Central memory CD8-positive, alpha-beta T cell (primary cell): ENCODE data around the gene KRT25.
"Not testable (repeated sequence)": the region's sequence is repeated elsewhere in the genome, so short reads cannot be mapped to it uniquely, and the experiment has no call there.

Experiments
- ATAC-seq: fragments of 150-1000 bp; cut with Tn5 transposase; replicated peaks from 2 replicates; pipeline ENCODE4 v1.10.0; 2022; ENCODE audit warnings: mild to moderate bottlenecking, moderate FRiP score, moderate number of reproducible peaks; ENCODE audit not compliant: poor library complexity, severe bottlenecking; ENCODE audit errors: extremely low read depth
- DNase-seq, 2 donors: peaks; one replicate each; pipeline ENCODE4 v3.0.0; 2021; ENCODE audit warnings: low spot score in 2 of 2
- H3K27ac Mint-ChIP-seq: one replicate; pipeline ENCODE4 v1.8.0; 2022; ENCODE audit warnings: low read depth, mild to moderate bottlenecking, moderate library complexity, mixed read lengths
- H3K27me3 Mint-ChIP-seq: one replicate; pipeline ENCODE4 v1.8.0; 2022; ENCODE audit warnings: mixed read lengths
- H3K36me3 Mint-ChIP-seq: one replicate; pipeline ENCODE4 v1.8.0; 2022; ENCODE audit warnings: mild to moderate bottlenecking, moderate library complexity, mixed read lengths; ENCODE audit not compliant: insufficient read depth
- H3K4me1 Mint-ChIP-seq: one replicate; pipeline ENCODE4 v1.8.0; 2022; ENCODE audit warnings: mixed read lengths
- H3K4me3 Mint-ChIP-seq: one replicate; pipeline ENCODE4 v1.8.0; 2022; ENCODE audit warnings: mild to moderate bottlenecking, moderate library complexity, mixed read lengths
- H3K9me3 Mint-ChIP-seq: one replicate; pipeline ENCODE4 v1.8.0; 2022; ENCODE audit warnings: mixed read lengths

KRT25 gene

GRCh38 chr17:40779181-40779909 is 24.2 kb upstream of the KRT25 start:
- H3K36me3 Mint-ChIP-seq: peaks cover 2% of the 10 kb centered on the region
- H3K9me3 Mint-ChIP-seq: no peaks in the 10 kb centered on the region
- H3K27ac Mint-ChIP-seq: no peak overlapping the region
- no peak overlapping the region for H3K4me3 Mint-ChIP-seq
- ATAC-seq (no peak), DNase-seq (no peak)
- peaks cover 95% of the 10 kb centered on the region for H3K27me3 Mint-ChIP-seq
- no peaks in the 10 kb centered on the region for H3K4me1 Mint-ChIP-seq

- no peak overlapping the region for H3K4me3 Mint-ChIP-seq
- H3K4me1 Mint-ChIP-seq: no peaks in the 10 kb centered on the region
- H3K36me3 Mint-ChIP-seq: peaks cover 2% of the 10 kb centered on the region
- H3K27me3 Mint-ChIP-seq: peaks cover 90% of the 10 kb centered on the region
- no peaks in the 10 kb centered on the region for H3K9me3 Mint-ChIP-seq
- no peak for ATAC-seq
- no peak for DNase-seq
- H3K27ac Mint-ChIP-seq: no peak overlapping the region
Observed at GRCh38 chr17:40778461-40778860, 23.3 kb upstream of the KRT25 start.

- peaks cover 88% of the 10 kb centered on the region for H3K27me3 Mint-ChIP-seq
Observed at GRCh38 chr17:40777971-40778370, 22.8 kb upstream of the KRT25 start.

GRCh38 chr17:40777459-40777858 is 22.3 kb upstream of the KRT25 start:
- H3K4me1 Mint-ChIP-seq: no peaks in the 10 kb centered on the region
- H3K4me3 Mint-ChIP-seq: no peak overlapping the region
- DNase-seq (no peak), ATAC-seq (no peak)
- H3K9me3 Mint-ChIP-seq: no peaks in the 10 kb centered on the region
- no peak overlapping the region for H3K27ac Mint-ChIP-seq
- H3K27me3 Mint-ChIP-seq: peaks cover 88% of the 10 kb centered on the region
- peaks cover 3% of the 10 kb centered on the region for H3K36me3 Mint-ChIP-seq

More at GRCh38 chr17:40777971-40778370, 22.8 kb upstream of the KRT25 start:
- no peak for DNase-seq
- no peak overlapping the region for H3K27ac Mint-ChIP-seq
- H3K4me3 Mint-ChIP-seq: no peak overlapping the region
- H3K9me3 Mint-ChIP-seq: no peaks in the 10 kb centered on the region
- no peak for ATAC-seq
- no peaks in the 10 kb centered on the region for H3K4me1 Mint-ChIP-seq
- peaks cover 2% of the 10 kb centered on the region for H3K36me3 Mint-ChIP-seq

GRCh38 chr17:40775945-40776344 is 20.8 kb upstream of the KRT25 start:
- H3K36me3 Mint-ChIP-seq: peaks cover 4% of the 10 kb centered on the region
- H3K4me1 Mint-ChIP-seq: no peaks in the 10 kb centered on the region
- H3K27me3 Mint-ChIP-seq: peaks cover 86% of the 10 kb centered on the region
- no peak overlapping the region for H3K4me3 Mint-ChIP-seq
- DNase-seq (no peak), ATAC-seq (no peak)
- H3K9me3 Mint-ChIP-seq: no peaks in the 10 kb centered on the region
- no peak overlapping the region for H3K27ac Mint-ChIP-seq

GRCh38 chr17:40772101-40772500 is 17.0 kb upstream of the KRT25 start, which contains the start of gene KRT26:
TSS of gene KRT26 (minus strand) at chr17:40772201. CDS start at chr17:40772113, 88 bp downstream.
- Mint-ChIP-seq H3K9me3 (no peaks in the 10 kb centered on the region), H3K4me1 (no peaks in the 10 kb centered on the region), H3K27me3 (peaks cover 72% of the 10 kb centered on the region), H3K36me3 (peaks cover 4% of the 10 kb centered on the region), H3K4me3 (no peak within 1 kb of the TSS), H3K27ac (no peak within 1 kb of the TSS)
- DNase-seq (no peak), ATAC-seq (no peak)

- Mint-ChIP-seq H3K27ac (no peak overlapping the region), H3K27me3 (peaks cover 61% of the 10 kb centered on the region), H3K4me1 (no peaks in the 10 kb centered on the region), H3K9me3 (peaks cover 6% of the 10 kb centered on the region), H3K4me3 (no peak overlapping the region), H3K36me3 (no peaks in the 10 kb centered on the region)
- DNase-seq (no peak), ATAC-seq (no peak)
Observed at GRCh38 chr17:40765657-40766056, 10.5 kb upstream of the KRT25 start.

GRCh38 chr17:40763752-40764151 is 8.6 kb upstream of the KRT25 start:
- Mint-ChIP-seq H3K4me1 (no peaks in the 10 kb centered on the region), H3K27me3 (peaks cover 63% of the 10 kb centered on the region), H3K27ac (no peak overlapping the region), H3K36me3 (peaks cover 2% of the 10 kb centered on the region), H3K4me3 (no peak overlapping the region), H3K9me3 (peaks cover 16% of the 10 kb centered on the region)
- ATAC-seq (no peak), DNase-seq (no peak)

- H3K36me3 Mint-ChIP-seq: peaks cover 2% of the 10 kb centered on the region
- peaks cover 64% of the 10 kb centered on the region for H3K27me3 Mint-ChIP-seq
Observed at GRCh38 chr17:40760105-40761016, 5.2 kb upstream of the KRT25 start.

GRCh38 chr17:40753804-40754203 is 1.3 kb downstream of the KRT25 start:
- Mint-ChIP-seq H3K4me3 (no peak overlapping the region), H3K36me3 (no peaks in the 10 kb centered on the region), H3K4me1 (no peaks in the 10 kb centered on the region), H3K9me3 (peaks cover 9% of the 10 kb centered on the region), H3K27me3 (peaks cover 70% of the 10 kb centered on the region), H3K27ac (no peak overlapping the region)
- no peak for ATAC-seq
- DNase-seq: no peak

More at GRCh38 chr17:40760105-40761016, 5.2 kb upstream of the KRT25 start:
- DNase-seq (no peak), ATAC-seq (no peak)
- Mint-ChIP-seq H3K4me3 (no peak overlapping the region), H3K4me1 (no peaks in the 10 kb centered on the region), H3K9me3 (peaks cover 24% of the 10 kb centered on the region), H3K27ac (no peak overlapping the region)

GRCh38 chr17:40751065-40751464 is 4.1 kb downstream of the KRT25 start:
- Mint-ChIP-seq H3K27ac (no peak overlapping the region), H3K9me3 (no peaks in the 10 kb centered on the region), H3K36me3 (no peaks in the 10 kb centered on the region), H3K4me3 (no peak overlapping the region), H3K27me3 (peaks cover 71% of the 10 kb centered on the region), H3K4me1 (no peaks in the 10 kb centered on the region)
- DNase-seq: no peak
- no peak for ATAC-seq

GRCh38 chr17:40750391-40750790 is 4.7 kb downstream of the KRT25 start:
- no peaks in the 10 kb centered on the region for H3K36me3 Mint-ChIP-seq
- no peaks in the 10 kb centered on the region for H3K9me3 Mint-ChIP-seq
- no peak overlapping the region for H3K4me3 Mint-ChIP-seq
- ATAC-seq: no peak
- no peak overlapping the region for H3K27ac Mint-ChIP-seq
- H3K27me3 Mint-ChIP-seq: peaks cover 73% of the 10 kb centered on the region
- DNase-seq: no peak
- no peaks in the 10 kb centered on the region for H3K4me1 Mint-ChIP-seq

GRCh38 chr17:40748666-40749065 is 6.5 kb downstream of the KRT25 start:
- not testable (repeated sequence) for H3K4me1 Mint-ChIP-seq, ATAC-seq, H3K36me3 Mint-ChIP-seq, DNase-seq, H3K4me3 Mint-ChIP-seq, H3K27ac Mint-ChIP-seq, H3K9me3 Mint-ChIP-seq
- H3K27me3 Mint-ChIP-seq: peaks cover 83% of the 10 kb centered on the region
